CMK (cell line): Measurements from ENCODE around the gene NACAD.

Experiments used
- DNase-seq: peaks from one replicate; pipeline ENCODE4 v3.0.0-alpha.2; 2010; ENCODE audit warnings: low read depth

The NACAD gene

GRCh38 chr7:45088146-45088701, 545 bp downstream of the NACAD start:
- DNase-seq = no peak

- DNase-seq = no peak
Measured at GRCh38 chr7:45087301-45088145, 1.2 kb downstream of the NACAD start.

- no peak for DNase-seq
Measured at GRCh38 chr7:45086331-45087065, 2.3 kb downstream of the NACAD start.

- no peak for DNase-seq
Measured at GRCh38 chr7:45085619-45086200, 3.1 kb downstream of the NACAD start.

- DNase-seq = no peak
Measured at GRCh38 chr7:45084901-45085618, 3.7 kb downstream of the NACAD start.

- no peak for DNase-seq
Measured at GRCh38 chr7:45084336-45084735, 4.4 kb downstream of the NACAD start.

GRCh38 chr7:45082831-45083331, 5.9 kb downstream of the NACAD start:
- no peak for DNase-seq

GRCh38 chr7:45082031-45082830, 6.5 kb downstream of the NACAD start:
- DNase-seq = no peak

GRCh38 chr7:45081670-45081974, 7.1 kb downstream of the NACAD start:
- no peak for DNase-seq

- no peak for DNase-seq
Measured at GRCh38 chr7:45080958-45081669, 7.7 kb downstream of the NACAD start.

- DNase-seq = no peak
Measured at GRCh38 chr7:45080265-45080957, 8.4 kb downstream of the NACAD start.

- no peak for DNase-seq
Measured at GRCh38 chr7:45078125-45078681, 10.6 kb downstream of the NACAD start.

GRCh38 chr7:45077579-45077978, 11.2 kb downstream of the NACAD start:
- no peak for DNase-seq

GRCh38 chr7:45076946-45077345, 11.8 kb downstream of the NACAD start:
- no peak for DNase-seq

GRCh38 chr7:45075871-45076796, 12.6 kb downstream of the NACAD start:
- DNase-seq = no peak

GRCh38 chr7:45075355-45075644, 13.5 kb downstream of the NACAD start:
- no peak for DNase-seq

- DNase-seq = no peak
Measured at GRCh38 chr7:45074528-45075354, 14.0 kb downstream of the NACAD start.
